GM19023 (cell line): Measurements from ENCODE around the gene INTS1.

Experiments used
- ATAC-seq: cut with Tn5 transposase; IDR thresholded peaks from one replicate; pipeline ENCODE4 v1.9.1; 2021; ENCODE audit warnings: mild to moderate bottlenecking, moderate library complexity; ENCODE audit not compliant: unreplicated experiment

INTS1 gene

DNA sequence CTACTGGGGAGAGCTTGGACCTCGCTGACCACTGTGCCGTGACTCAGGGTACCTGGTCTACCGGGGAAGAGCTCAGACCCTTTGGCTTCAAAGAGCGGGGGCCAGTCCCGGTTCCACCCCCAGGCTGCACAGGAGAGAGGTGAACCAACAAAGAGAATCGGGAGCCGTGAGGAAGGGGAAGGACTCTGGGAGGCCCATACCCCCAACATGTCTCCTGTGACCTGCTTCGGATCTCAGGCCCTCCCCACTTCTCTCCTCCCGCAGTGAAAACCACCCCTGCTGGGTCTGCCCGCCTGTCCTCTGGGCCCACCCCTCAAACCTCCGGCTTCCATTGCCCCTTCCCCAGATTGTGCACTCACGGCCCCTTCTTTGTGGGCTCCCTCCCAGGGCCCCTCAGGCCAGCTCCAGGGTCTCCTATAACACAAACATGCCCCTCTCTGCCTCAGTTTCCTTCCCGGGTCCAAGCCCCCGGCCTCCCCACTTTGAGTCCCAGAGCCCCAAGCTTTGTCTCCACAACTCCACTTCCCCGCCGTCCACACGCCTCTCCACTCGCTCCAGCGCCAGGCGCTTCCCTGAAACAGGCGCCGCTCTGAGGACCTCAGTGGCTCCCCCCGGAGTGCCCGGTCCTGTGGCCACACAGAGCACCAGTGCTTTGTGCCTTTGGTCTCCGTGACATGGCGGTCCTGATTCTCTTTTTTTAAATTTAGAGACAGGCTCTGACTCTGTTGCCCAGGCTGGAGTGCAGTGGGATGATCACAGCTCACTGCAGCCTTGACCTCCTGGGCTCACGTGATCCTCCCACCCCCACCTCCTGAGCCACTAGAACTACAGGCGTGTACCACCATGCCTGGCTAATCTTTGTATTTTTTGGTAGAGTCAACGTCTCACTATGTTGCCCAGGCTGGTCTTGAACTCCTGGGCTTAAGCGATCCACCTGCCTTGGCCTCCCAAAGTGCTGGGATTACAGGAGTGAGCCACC, 7.5 kb upstream of the INTS1 start:
- ATAC-seq, result no peak

DNA sequence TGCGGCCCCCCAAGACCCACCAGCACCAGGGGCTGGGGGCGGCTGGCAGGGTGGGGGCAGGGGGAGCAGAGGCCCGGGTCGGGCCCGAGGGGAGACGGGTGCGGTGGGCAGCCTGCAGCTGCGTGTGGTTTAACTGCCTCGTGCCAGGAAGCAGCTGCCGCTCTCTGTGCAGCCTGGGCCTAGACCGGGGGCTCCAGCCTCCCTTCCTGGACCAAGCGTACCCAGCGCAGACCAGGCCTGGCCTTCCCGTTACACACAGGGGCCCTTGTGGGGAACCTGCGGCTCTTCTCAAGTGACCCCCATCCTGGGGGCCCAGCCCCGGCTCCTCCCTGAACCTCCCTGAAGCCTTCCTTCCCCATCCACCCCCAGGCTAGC, 6.6 kb upstream of the INTS1 start:
- ATAC-seq, result no peak

- no peak for ATAC-seq
Measured at GRCh38 chr7:1509226-1509625, 5.0 kb upstream of the INTS1 start.

GRCh38 chr7:1508277-1508758, 4.1 kb upstream of the INTS1 start:
- ATAC-seq, result no peak

GRCh38 chr7:1505731-1506550, 1.8 kb upstream of the INTS1 start:
- ATAC-seq, result no peak

DNA sequence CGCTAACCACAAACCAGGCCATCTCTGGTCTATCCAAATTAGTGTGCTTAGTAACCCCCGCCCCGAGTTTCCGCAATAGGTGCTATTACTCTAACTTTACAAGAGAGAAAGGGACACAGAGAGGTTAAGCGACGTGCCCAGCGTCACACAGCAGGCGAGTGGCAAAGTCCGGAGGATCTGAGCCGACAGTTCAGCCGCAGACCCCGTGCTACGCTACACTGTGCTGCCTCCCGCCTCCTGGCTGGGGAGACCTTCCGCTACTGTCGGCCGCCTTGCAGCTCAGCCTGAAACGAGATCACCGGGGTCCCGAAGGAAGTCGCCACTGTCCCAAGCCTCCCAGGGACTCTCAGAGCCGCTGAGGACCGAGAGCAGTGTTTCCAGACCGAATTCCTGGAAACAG, 799 bp downstream of the INTS1 start:
- ATAC-seq, result no peak

DNA sequence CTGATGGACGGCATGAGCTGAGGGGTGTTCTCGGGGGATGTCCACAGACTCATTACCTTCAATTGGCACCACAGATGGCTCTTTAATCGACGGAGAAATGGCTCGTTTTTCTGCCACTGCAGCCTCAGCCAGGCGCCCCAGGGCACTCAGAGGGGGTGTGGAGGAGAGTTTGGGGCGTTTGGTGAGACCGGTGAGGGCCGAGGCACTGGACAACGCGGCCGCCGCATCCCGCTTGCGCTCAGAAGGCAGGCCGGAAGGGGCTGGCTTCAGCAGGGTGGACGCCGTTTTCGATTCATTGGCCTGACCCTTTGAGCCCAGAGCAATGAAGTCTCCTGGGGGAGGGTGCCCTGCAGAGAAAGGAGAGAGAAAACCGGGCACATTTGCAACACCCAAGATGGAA, 1.3 kb downstream of the INTS1 start:
- no peak for ATAC-seq

DNA sequence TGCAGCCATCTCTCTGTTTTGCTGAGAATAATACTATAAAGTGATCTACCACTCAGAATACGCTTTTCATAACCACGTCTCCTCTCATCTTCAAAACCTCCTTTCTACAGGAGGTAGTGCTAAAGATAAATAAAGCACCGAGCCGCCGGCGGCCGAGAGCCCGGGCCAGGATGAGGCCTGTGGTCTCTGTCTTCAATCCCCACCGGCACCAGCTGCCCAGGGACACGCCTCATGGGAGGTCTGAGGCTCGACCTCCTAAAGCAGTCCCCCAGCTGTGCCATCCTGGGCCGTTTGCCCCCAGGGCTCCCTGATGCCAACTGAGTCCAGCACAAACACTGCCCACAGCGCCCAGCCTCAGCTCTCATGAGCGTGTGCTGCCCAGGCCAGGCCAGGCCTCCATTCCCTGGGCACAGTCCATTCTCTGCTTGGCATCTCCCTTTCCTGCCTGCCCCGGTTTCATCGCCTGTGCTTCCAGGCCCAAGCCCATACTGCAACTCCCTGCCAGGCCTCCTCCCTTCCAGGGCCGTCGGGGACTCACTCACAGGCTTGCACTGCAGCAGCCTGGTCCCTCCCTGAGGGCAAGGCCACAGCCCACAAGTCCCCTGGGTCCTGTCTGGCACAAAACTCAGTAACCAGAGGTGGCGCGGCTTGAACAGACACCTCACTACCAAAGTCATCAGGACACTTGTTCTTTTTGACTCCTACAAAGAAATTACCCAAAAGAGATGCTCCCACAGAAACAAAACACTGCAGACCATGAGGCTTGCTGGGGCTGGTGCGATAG, 2.5 kb downstream of the INTS1 start:
- no peak for ATAC-seq

DNA sequence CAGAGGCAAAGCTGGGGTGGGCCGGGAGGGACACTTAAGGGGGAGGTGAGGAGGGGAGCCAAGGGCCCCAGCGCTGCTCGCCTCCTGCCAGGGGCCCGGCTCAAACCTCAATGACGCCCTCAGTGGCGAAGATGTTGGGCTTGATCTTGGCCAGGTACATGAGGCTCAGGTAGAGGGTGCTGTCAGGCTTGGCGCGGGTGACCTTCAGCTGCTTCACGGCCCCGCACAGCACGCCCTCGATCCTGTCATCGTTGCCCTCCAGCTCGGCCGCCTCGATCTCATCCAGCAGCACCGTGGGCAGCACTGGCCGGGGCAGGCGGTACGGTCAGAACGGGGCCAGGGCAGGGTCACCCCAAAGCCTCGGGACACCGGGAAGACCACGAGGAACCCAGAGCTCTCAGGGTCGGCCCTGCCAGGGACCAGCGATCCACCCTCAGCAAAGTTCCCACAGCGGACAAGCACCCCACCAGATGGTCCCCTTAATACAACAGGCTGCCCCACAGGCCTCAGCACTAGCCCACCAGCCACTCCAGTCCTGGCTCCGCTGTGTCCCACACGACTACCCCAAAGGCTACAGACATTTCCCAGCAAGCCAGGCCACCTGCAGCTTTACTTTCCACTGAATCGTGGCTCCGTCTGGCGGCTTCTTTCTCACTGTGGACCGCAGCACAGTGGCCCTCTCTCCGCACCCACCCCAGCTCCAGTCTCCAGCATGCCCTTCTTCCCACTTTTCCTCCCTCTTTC, 4.0 kb downstream of the INTS1 start:
- no peak for ATAC-seq

DNA sequence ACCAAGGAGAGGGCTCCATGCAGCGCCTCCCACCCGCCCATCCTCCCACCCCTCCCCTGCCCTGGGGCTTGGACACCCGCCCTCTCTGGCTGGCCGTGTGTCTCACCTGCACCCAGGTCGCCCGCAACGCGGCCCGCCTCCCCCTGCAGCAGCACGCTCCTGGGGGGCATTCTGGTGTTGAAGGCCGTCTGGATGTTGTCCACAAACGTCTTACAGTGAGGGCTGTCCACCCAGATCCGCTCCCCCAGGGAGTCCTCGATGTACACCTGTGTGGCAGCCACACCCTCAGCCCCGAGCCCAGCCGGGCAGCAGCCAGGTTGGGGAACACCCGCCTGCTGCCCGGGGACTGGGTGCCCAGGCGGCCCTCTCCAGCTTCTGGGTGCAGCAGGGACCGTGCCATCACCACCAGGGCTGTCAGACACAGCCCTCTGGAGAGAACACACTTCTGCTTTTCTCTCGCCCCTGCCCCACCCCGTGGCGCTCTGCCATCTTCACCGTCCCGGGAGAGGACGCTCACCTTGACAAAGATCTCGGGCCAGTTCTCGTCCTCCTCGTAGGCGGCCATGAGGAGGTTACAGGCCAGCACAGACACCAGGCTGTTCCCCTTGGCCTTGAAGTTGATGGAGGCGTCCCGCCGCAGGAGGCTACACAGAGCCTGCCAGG, 4.7 kb downstream of the INTS1 start:
- no peak for ATAC-seq

- ATAC-seq, result no peak
Measured at GRCh38 chr7:1498370-1499305, 5.6 kb downstream of the INTS1 start.

- ATAC-seq, result no peak
Measured at GRCh38 chr7:1497293-1497927, 6.8 kb downstream of the INTS1 start.

DNA sequence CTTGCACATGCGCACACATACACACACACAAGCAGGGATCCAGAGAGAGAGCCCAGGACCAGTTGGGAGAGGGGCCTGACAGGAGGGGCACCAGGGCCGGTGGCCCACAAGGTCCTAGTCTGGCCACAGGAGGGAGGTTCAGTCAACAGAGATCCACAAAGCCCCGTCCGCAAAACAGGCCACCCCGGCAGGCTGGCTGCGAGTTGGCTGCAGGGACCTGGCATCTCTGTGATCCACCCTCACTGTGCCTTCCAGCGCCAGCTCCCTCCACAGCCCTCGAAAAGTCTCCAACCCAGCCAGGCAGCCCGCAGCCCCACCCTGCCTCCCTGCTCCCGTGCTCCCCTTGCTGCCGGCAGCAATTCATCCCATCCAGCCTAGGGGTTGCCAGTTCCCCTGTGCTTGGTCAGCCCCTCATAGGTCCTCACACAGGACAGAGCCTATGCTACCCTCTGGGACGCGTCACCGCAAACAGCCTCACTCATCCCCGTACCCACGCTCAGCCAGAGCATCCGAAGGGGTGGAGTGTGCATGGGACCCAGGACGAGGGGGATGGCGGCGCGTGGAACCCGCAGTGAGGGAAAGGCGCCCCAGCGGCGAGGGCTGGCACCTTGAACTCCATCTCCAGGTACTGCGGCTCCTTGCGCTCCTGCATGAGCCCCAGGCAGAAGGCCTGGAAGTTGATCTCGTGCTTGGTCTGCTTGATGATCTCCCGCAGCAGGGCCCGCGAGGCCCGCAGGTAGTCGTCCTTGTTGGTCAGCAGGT, 7.5 kb downstream of the INTS1 start:
- no peak for ATAC-seq

DNA sequence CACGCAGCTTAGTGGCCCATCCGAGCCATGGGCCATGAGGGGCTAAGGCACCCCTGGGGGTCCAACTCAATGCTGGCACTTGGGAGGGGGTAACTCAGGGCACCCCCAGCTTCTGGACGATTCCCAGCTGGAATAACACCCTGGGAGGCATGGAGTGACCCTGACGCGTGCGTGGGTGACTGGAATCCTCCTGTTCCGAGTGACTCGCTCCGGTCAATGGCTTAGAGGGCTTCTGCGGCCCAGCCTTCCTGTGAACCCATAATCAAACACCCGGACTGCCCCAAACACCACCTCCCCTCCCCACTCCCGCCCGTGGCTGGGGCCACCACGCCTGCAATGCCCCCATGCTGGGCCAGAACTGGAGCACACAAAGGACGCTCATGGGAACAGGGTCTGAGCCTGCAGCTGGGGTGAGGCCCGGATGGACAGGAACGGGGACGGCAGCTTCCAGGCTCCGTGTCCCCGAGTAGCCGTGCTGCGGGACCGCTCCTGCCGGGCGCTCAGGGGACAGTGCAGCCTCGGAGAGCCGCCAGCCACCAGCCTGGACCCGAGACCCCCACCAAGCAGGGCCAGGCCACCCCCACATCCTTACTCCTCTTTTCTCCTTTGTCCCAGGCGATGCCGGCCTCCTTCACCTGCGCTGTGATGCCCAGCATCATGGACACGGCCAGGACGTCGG, 8.5 kb downstream of the INTS1 start:
- no peak for ATAC-seq

DNA sequence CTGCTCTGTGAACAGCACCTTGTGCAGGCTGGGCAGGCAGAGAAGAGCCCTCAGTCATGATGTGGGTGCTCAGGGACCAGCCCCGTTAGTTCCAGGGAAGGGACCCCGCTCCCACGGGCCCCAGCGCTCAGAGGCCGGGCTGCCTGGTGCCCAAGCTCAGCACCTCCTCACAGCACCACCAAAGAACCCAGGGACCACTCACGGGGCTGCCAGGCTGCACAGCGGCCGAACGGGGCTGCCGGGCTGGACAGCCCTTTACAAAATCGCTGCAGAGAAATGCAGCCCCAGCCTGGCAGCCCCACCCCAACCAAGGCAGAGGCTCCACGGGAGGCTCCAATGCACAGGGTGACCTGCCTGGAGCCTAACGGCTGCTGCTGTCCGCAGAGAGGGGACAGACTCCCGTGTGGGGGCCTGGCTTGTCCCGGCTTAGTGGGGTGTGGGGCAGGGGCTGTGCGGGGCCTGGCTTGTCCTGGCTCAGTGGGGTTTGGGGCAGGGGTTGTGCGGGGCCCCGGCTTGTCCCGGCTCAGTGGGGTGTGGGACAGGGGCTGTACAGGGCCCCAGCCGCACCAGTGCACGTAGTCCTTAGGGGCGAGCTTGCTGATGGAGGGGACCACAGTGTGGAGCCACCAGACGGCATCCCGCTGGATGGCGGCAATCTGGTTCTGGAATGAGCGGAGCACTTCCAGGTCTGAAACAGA, 9.2 kb downstream of the INTS1 start:
- no peak for ATAC-seq

- no peak for ATAC-seq
Measured at GRCh38 chr7:1494447-1494846, 9.7 kb downstream of the INTS1 start.
